Mesenchymal stem cell (in vitro differentiated cells and primary cell): ENCODE results near the gene EXD3.

Experiments used
- DNase-seq: peaks from one replicate; pipeline ENCODE4 v3.0.0-alpha.2; 2013
- H2AFZ ChIP-seq: one replicate; pipeline ENCODE4 v1.6.1; 2013; ENCODE audit warnings: low read depth, mild to moderate bottlenecking, control low read depth, inconsistent platforms, low read length, moderate library complexity
- H2AK5ac ChIP-seq: 2 replicates; pipeline ENCODE4 v1.6.1; 2013; ENCODE audit warnings: low read length, moderate library complexity, mild to moderate bottlenecking, inconsistent platforms; ENCODE audit not compliant: severe bottlenecking
- H2BK120ac ChIP-seq: one replicate; pipeline ENCODE4 v1.6.1; 2013; ENCODE audit warnings: low read depth, mild to moderate bottlenecking, inconsistent platforms, low read length, moderate library complexity
- H2BK12ac ChIP-seq, 2 experiments: one replicate each; pipeline ENCODE4 v1.6.1; 2013; ENCODE audit warnings: inconsistent platforms in 2 of 2, low read length in 2 of 2, mild to moderate bottlenecking in 2 of 2, moderate library complexity in 2 of 2, control low read depth in 1 of 2
- H2BK15ac ChIP-seq: one replicate; pipeline ENCODE4 v1.6.1; 2013; ENCODE audit warnings: mild to moderate bottlenecking, low read depth, inconsistent platforms; ENCODE audit not compliant: poor library complexity, severe bottlenecking
- H2BK5ac ChIP-seq: 2 replicates; pipeline ENCODE4 v1.6.1; 2013; ENCODE audit warnings: low read depth, mild to moderate bottlenecking, low read length, control low read depth, inconsistent platforms; ENCODE audit not compliant: poor library complexity, severe bottlenecking
- H3K14ac ChIP-seq, 2 experiments: one replicate each; pipeline ENCODE4 v1.6.1; 2013; ENCODE audit warnings: inconsistent platforms in 2 of 2, low read length in 2 of 2, control low read depth in 1 of 2, mild to moderate bottlenecking in 1 of 2, moderate library complexity in 1 of 2
- H3K18ac ChIP-seq, 2 experiments: one replicate each; pipeline ENCODE4 v1.6.1; 2013; ENCODE audit warnings: inconsistent platforms in 2 of 2, low read length in 2 of 2, control low read depth in 1 of 2, low read depth in 1 of 2, mild to moderate bottlenecking in 1 of 2
- H3K23ac ChIP-seq, 2 experiments: one replicate each; pipeline ENCODE4 v1.6.1; 2013; ENCODE audit warnings: inconsistent platforms in 2 of 2, low read length in 2 of 2, mild to moderate bottlenecking in 2 of 2, moderate library complexity in 2 of 2, control low read depth in 1 of 2
- H3K27ac ChIP-seq: 2 replicates; pipeline ENCODE4 v1.5.1; 2013; ENCODE audit warnings: mild to moderate bottlenecking, moderate library complexity, low read length, control low read depth, inconsistent platforms; ENCODE audit not compliant: poor library complexity, severe bottlenecking
- H3K27me3 ChIP-seq, 2 experiments: 2 replicates each; pipeline versions ENCODE4 v1.6.1 to v1.7.0; 2013; ENCODE audit warnings: low read length in 2 of 2, mild to moderate bottlenecking in 2 of 2, moderate library complexity in 2 of 2, control low read depth in 1 of 2, inconsistent platforms in 1 of 2; ENCODE audit not compliant: control insufficient read depth in 1 of 2, insufficient read depth in 1 of 2
- H3K36me3 ChIP-seq, 2 experiments: 2 replicates each; pipeline versions ENCODE4 v1.6.1 to v1.7.0; 2013; ENCODE audit warnings: low read length in 2 of 2, control low read depth in 1 of 2, inconsistent platforms in 1 of 2, low read depth in 1 of 2, mild to moderate bottlenecking in 1 of 2; ENCODE audit not compliant: insufficient read depth in 2 of 2, control insufficient read depth in 1 of 2
- H3K4ac ChIP-seq, 2 experiments: one replicate each; pipeline ENCODE4 v1.6.1; 2013; ENCODE audit warnings: inconsistent platforms in 2 of 2, low read length in 2 of 2, mild to moderate bottlenecking in 2 of 2, moderate library complexity in 2 of 2, control low read depth in 1 of 2, low read depth in 1 of 2
- H3K4me1 ChIP-seq: 2 replicates; pipeline ENCODE4 v1.6.1; 2013; ENCODE audit warnings: low read depth, low read length, control low read depth; ENCODE audit not compliant: control insufficient read depth, insufficient read depth
- H3K4me2 ChIP-seq: 2 replicates; pipeline ENCODE4 v1.6.1; 2013; ENCODE audit warnings: low read length, mild to moderate bottlenecking, inconsistent platforms; ENCODE audit not compliant: poor library complexity, severe bottlenecking
- H3K4me3 ChIP-seq, 2 experiments: 2 replicates each; pipeline versions ENCODE4 v1.5.1 to v1.7.0; 2013; ENCODE audit warnings: low read length in 2 of 2, mild to moderate bottlenecking in 2 of 2, control low read depth in 1 of 2, low read depth in 1 of 2; ENCODE audit not compliant: insufficient read depth in 1 of 2
- H3K79me1 ChIP-seq: replicated peaks from 2 replicates; pipeline ENCODE4 v1.6.1; 2013; ENCODE audit warnings: mild to moderate bottlenecking, control low read depth, low read length, inconsistent platforms; ENCODE audit not compliant: poor library complexity, severe bottlenecking
- H3K9ac ChIP-seq: 2 replicates; pipeline ENCODE4 v1.7.0; 2013; ENCODE audit warnings: mild to moderate bottlenecking, low read length, moderate library complexity
- H3K9me3 ChIP-seq: 2 replicates; pipeline ENCODE4 v1.7.0; 2013; ENCODE audit warnings: mild to moderate bottlenecking, low read length; ENCODE audit not compliant: control insufficient read depth
- H4K8ac ChIP-seq: one replicate; pipeline ENCODE4 v1.6.1; 2013; ENCODE audit warnings: inconsistent platforms, mild to moderate bottlenecking, low read length, moderate library complexity
- H4K91ac ChIP-seq: one replicate; pipeline ENCODE4 v1.6.1; 2013; ENCODE audit warnings: mild to moderate bottlenecking, low read length, inconsistent platforms
- WGBS: methylation state at CpG from one replicate; pipeline ENCODE4 v1.1.7; 2013; ENCODE audit warnings: mixed read lengths; 5-methylcytosine and 5-hydroxymethylcytosine counted together

Gene EXD3

GRCh38 chr9:137303151-137303892 lies 119.6 kb downstream of the EXD3 start:
- Histone ChIP-seq H3K4ac (no peak overlapping the region), H3K14ac (no peak overlapping the region), H4K8ac (no peak overlapping the region), H3K18ac (no peak overlapping the region), H3K4me2 (no peak overlapping the region), H3K27me3 (peaks cover 26 to 90% of the 10 kb centered on the region in 2 experiments), H4K91ac (peak overlapping the region; percentile 35), H2AK5ac (no peak overlapping the region), H2BK120ac (no peak overlapping the region), H3K4me1 (peaks cover 33% of the 10 kb centered on the region), H3K4me3 (no peak overlapping the region), H3K79me1 (no peaks in the 10 kb centered on the region), H2BK15ac (no peak overlapping the region), H3K27ac (no peak overlapping the region), H3K9me3 (no peaks in the 10 kb centered on the region), H3K36me3 (no peaks in the 10 kb centered on the region), H2BK12ac (no peak overlapping the region), H3K9ac (no peak overlapping the region), H2AFZ (no peak overlapping the region), H3K23ac (no peak overlapping the region), H2BK5ac (no peak overlapping the region)
- WGBS: 61% methylated on average over 21 of the region's 23 CpGs
- no peak for DNase-seq

- H4K8ac ChIP-seq: peak overlapping the region; percentile 19
- H2BK5ac ChIP-seq: no peak overlapping the region
- H3K9ac ChIP-seq: no peak overlapping the region
- 5% methylated on average over 61 of the region's 78 CpGs for WGBS
- H3K27ac ChIP-seq: no peak overlapping the region
- H3K14ac ChIP-seq: no peak overlapping the region
- no peaks in the 10 kb centered on the region for H3K79me1 ChIP-seq
- no peaks in the 10 kb centered on the region for H3K36me3 ChIP-seq
- peak overlapping the region in 1 of 2 experiments; percentile 61 for H3K23ac ChIP-seq
- no peaks in the 10 kb centered on the region for H3K9me3 ChIP-seq
- H2BK12ac ChIP-seq: peak overlapping the region in 1 of 2 experiments; percentile 51
- peak overlapping the region in 1 of 2 experiments; percentile 48 for H3K18ac ChIP-seq
- H2AFZ ChIP-seq: peak overlapping the region; percentile 23
- peaks cover 33% of the 10 kb centered on the region for H3K4me1 ChIP-seq
- H3K27me3 ChIP-seq: peaks cover 30 to 91% of the 10 kb centered on the region in 2 experiments
- no peak overlapping the region for H2BK15ac ChIP-seq
- no peak overlapping the region for H2BK120ac ChIP-seq
- peak overlapping the region in 1 of 2 experiments; percentile 56 for H3K4me3 ChIP-seq
- DNase-seq: peak; percentile 72
- H4K91ac ChIP-seq: no peak overlapping the region
- peak overlapping the region; percentile 95 for H3K4me2 ChIP-seq
- no peak overlapping the region for H2AK5ac ChIP-seq
- peak overlapping the region in 1 of 2 experiments; percentile 50 for H3K4ac ChIP-seq
Observed at GRCh38 chr9:137302449-137303150, 120.4 kb downstream of the EXD3 start.

GRCh38 chr9:137302118-137302448 lies 120.9 kb downstream of the EXD3 start, which contains the start of gene NRARP:
Gene NRARP (minus strand): TSS chr9:137302271. CDS start chr9:137301928, 343 bp downstream.
- no peak within 1 kb of the TSS for H2BK15ac ChIP-seq
- DNase-seq: peak; percentile 68
- 3% methylated on average over 41 of the region's 60 CpGs for WGBS
- H2AFZ ChIP-seq: peak within 1 kb of the TSS; percentile 23
- H2BK5ac ChIP-seq: no peak within 1 kb of the TSS
- no peaks in the 10 kb centered on the region for H3K36me3 ChIP-seq
- H3K9me3 ChIP-seq: no peaks in the 10 kb centered on the region
- peak within 1 kb of the TSS in 1 of 2 experiments; percentile 56 for H3K4me3 ChIP-seq
- peak within 1 kb of the TSS; percentile 15 to 54 for H3K18ac ChIP-seq
- no peak within 1 kb of the TSS for H2BK120ac ChIP-seq
- peak within 1 kb of the TSS; percentile 19 for H4K8ac ChIP-seq
- H4K91ac ChIP-seq: no peak within 1 kb of the TSS
- H3K14ac ChIP-seq: no peak within 1 kb of the TSS
- peak within 1 kb of the TSS in 1 of 2 experiments; percentile 76 for H2BK12ac ChIP-seq
- no peak within 1 kb of the TSS for H3K27ac ChIP-seq
- H3K9ac ChIP-seq: no peak within 1 kb of the TSS
- H3K4me1 ChIP-seq: peaks cover 33% of the 10 kb centered on the region
- peak within 1 kb of the TSS; percentile 95 for H3K4me2 ChIP-seq
- no peak within 1 kb of the TSS for H2AK5ac ChIP-seq
- H3K4ac ChIP-seq: peak within 1 kb of the TSS in 1 of 2 experiments; percentile 50
- H3K23ac ChIP-seq: peak within 1 kb of the TSS in 1 of 2 experiments; percentile 61
- H3K79me1 ChIP-seq: no peaks in the 10 kb centered on the region
- H3K27me3 ChIP-seq: peaks cover 35 to 91% of the 10 kb centered on the region in 2 experiments
